Stimulated activated CD4-positive, alpha-beta T cell treated with anti-CD3 and anti-CD28 coated beads, Interleukin-4, amount 100 ng/mL, for 1 hour (primary cell): ENCODE measurements around the gene FLT4.
"Not testable (repeated sequence)": the region's sequence is repeated elsewhere in the genome, so short reads cannot be mapped to it uniquely, and the experiment has no call there.

ENCODE experiments used
- DNase-seq: peaks from one replicate; pipeline ENCODE4 v3.0.0-alpha.2; 2020

The FLT4 gene

DNA sequence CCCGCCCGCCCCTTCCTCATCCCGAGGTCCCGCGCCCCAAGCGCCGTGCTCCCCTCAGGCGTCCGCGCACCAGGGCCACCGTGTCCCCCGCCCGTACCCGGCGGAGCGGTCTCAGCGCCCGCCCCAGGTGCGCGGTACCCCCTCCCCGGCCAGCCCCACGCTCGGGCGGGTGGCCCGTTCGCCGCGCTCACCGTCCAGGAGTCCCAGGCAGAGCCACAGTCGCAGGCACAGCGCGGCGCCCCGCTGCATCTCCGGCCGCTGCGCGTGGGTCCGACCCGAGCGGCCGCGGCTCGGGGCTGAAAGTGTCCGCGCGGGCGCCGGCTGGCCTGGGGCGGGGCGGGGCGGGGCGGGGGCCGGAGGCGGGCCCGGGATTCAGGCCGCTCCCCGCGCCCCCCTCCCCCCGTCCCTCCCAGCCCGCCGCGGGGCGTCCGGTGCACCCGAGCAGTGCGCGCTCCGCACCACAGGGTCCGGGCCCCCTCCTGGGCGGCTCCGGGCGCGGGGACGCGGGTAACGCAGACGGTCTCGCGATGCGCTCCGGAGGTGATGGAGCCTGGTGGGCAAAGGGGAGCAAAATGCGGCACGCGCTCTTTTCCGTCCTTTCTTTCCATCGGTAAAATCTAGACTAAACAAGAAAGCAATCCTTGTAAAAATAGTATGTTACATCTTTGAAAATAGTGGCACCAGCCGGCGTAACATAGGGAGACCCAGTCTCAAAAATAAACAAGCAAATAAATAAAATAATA lies at the start of gene FLT4:
FLT4 (minus strand) TSS at position 304 of the 743 bp plus-strand sequence; CDS start at position 249, 55 bp downstream.
- DNase-seq = no peak

DNA sequence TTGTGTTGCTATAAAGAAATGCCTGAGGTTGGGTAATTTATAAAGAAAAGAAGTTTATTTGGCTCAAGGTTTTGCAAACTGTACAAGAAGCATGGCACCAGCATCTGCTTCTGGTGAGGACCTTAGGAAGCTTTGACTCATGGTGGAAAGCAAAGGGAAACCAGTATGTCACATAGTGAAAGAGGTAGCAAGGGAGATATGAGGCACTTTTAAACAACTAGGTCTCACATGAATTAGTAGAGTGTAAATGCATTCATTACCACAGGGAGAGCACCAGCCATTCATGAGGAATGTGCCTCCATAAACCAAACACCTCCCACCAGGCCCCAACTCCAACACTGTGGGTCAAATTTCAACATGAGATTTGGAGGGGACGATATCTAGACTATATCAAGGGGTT lies 49.6 kb upstream of the FLT4 start:
- no peak for DNase-seq

DNA sequence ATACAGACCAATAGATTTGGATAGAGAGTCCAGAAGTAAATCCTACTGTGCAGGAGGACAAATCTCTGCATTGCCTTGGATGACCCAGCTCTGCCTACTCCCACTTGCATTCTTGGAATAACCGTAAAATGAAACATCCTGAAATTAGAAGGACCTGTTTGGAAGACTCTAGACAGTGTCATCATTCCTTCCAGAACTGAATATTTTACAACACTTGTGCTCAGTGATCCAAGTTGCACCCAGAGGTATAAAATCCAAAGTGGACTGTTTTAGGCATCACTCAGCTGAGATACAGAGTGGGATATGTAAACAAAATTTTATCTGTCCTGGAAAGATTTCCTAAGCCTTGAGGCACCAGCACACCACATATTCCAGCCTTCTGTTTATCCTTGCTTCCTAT lies 46.7 kb upstream of the FLT4 start:
- DNase-seq = no peak

DNA sequence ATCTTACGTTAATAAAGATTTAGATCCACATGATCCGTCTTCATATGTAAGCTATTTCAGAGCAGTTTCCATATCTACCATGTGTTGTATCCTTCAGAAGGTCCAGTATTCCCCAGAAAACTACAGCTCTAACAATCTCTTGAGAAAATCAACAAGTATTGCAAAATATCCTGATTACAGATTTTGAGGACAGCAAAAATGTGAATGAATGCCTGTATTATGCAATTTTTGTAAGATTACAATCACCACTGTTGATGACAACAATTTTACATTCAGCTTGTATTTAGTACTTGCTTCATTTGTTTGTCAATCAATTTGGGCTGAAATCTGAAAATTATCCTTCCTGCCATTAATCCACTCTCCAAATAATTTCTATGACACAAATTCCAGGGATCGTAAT lies 43.0 kb upstream of the FLT4 start:
- DNase-seq = no peak

DNA sequence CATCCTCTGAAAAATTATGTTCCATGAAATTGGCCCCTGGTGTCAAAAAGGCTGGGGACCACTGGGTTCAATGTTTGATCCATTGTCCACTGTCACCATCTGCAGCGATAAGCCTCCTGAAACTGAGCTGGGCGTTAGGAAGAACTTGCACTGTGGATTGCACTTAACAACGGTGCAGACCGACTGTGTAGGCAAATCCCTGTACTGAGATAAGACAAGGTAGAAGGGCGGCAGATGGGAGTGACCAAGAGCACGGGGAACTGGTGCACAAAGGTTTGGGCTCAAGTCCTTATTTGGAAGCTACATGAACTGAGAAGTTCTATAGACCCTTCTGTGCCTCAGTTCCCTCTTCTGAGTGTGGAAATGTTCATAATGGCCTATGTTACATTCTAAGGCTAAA lies 41.6 kb upstream of the FLT4 start:
- DNase-seq = no peak

DNA sequence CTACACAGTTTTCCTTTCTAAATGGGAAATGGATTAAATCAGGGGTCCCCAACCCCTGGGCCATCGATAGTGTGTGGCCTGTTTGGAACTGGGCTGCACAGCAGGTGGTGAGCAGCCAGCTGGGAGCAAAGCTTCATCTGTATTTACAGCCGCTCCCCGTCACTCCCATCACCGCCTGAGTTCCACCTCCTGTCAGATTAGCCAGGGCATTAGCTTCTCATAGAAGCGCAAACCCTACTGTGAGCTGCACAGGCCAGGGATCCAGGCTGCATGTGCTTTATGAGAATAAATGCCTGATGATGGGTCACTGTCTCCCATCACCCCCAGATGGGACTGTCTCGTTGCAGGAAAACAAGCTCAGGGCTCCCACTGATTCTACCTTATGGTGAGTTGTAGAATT lies 41.2 kb upstream of the FLT4 start:
- DNase-seq = no peak

DNA sequence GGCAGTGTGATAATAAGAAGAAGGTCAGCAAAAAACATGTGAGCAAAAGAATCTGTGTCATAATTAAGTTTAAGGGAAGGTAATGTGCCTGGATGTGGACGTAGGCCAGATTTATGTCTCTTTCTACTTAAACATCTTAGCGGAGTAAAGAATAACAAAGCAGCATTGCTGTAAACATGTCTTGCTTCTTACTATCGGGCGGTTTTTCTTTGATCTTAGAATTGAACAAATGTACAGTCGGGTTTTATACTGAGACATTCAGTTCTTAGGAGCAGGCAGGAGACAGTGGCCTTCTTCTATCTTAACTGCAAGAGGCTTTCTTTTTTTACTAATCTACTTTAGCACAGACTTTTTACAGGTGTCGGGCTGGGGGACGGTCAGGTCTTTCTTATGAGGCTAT lies 40.4 kb upstream of the FLT4 start:
- DNase-seq = no peak

DNA sequence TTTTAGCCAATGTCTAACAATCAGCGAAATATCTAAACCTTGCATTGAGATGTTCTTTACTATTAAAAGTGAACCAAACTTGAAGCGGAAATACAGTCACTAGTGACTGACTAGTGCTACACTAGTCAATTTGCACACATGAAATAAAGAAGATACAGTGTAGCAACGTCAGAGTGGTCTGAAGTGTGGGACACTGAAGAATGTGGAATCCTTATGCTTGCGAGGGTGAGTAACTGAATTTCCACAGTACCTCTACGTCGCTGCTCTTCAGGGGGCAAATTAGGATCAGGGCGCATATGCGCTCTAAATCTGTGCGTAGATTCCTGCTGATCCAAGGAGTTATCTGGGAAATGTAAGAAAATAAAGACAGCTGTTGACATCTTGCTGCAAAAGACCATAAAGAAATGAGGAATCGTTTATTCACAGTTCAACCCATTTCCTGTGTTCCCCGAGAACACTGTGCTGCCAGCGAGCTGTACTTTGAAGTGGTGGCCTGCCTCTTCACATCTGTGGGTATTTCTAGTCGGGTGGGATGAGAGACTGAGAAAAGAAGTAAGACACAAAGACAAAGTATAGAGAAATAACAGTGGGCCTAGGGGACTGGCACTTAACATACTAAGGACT lies 39.8 kb upstream of the FLT4 start:
- peak; percentile 22 for DNase-seq

DNA sequence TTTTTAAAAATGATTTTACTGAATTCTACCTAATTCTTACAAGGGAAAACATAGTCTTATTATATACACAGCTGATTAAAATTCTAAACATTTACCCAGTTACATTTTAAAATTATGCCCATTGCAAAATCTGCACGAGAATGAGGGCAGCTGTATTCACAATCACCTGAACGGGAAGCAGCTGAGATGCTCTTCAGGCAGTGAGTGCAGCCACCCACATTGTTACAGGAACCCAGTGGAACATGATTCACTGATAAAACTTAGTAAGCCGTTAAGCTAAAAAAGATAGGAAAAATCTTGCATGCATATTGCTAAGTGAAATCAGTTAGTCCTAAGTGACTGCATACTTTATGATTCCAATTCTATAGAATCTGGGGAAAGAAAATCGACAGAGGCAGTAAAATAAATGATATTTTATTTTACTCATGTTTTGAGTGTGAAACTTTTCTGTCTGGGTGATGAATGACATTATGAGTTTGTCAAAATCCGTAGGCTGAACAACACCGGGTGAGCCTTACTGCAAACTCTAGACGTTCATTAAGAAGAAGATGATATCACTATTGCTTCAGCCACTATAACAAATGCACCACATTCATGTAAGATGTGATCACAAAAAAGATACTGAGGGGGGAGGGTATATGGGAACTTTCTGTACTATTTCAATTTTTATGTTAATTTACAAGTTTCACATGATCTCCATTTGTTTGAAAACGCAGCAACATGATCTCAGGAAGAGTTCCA lies 39.1 kb upstream of the FLT4 start:
- no peak for DNase-seq

DNA sequence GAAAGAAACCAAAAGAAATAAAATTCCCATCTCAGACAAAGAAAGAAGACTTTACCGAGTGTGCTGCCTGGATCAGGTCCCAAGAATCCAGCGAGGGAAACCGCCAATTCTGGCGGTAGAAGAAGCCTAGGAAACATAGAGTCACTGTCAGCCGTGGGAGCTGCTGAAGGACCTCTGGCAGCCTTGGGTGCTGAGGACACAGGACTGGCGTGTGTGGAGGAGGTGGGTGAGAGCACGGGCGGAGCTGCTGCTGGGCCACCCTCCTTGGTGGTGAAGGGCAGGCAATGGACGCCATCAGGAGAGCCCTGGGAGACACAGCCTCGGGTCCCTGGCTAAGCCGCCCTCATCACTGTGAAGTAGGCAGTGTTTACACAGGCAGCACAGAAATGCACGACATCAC lies 37.4 kb upstream of the FLT4 start:
- not testable (repeated sequence) for DNase-seq

DNA sequence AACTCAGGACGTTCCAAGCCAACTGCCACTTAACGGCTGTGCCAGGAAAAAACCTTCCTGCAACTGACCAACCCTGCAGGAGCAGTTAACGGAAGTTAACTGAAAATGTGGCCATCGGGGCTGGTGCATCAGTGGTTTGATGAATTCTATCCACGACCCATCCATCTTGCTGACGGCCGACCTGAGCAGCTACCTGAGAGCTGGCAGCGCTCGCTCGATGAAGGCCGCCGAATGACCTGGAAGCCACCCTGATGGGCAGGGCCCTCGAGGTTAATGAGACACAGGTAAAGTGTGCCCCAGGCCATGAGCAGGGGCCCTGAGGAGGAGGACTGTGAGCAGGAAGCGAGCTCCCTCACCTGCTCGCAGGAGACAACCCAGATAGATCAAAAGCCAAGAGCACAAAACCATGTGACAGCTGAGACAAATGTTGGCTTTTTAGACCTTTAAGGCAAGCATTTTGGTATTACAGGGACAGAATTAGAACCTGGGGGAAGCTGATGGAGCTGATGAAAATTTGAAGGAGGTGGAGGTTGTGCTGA lies 35.3 kb upstream of the FLT4 start:
- no peak for DNase-seq

DNA sequence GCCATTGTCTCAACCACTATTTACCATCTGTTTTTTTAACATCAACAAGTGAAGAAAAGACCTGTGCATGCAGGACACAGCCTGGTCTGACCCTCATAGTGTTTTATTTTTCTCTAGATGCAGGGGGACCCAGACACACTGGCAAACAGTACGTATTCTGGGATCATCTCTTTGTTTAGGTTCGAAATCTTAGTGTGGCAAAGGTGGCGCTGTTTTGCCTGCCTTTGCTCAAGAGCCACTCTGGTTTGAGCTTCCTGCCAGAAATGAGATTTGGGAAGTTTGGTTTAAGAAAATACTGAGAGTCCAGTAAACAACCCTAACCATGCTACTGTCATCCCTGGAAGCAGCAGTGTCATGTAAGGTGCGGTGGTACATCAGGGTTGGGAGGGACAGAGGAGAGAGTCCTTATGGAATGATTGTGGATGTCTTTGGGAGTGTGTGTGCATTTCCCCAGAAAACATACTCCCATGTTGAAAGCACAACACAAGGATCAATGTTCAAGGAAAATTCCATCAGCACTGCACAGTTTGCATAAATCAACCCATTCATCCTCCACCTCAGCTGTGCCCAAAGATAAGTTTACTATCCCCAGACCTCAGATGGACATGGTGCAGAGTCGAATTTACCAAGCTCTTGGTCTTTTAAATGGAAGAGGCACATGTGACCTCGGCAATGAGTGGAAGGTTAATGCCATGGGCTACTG lies 34.0 kb upstream of the FLT4 start:
- DNase-seq = no peak

DNA sequence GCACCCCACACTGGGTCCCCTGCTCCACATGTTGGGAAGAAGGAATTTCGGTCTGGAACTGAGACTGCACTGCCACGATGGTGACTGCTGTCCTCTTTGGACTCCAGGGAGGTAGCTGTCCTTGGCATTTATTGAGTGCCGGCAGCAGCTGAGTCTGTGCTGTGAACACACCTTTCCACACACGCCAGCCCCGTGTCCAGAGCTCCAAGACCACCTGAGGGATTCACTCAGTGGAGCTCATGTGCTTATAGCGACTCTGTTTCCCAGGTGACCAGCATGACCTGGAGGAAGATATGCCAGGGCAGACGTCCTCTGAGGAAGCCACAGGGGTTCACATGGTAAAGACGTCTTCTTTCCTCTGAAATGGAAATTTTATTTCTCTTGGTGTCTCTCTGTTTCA lies 33.2 kb upstream of the FLT4 start:
- DNase-seq = no peak

DNA sequence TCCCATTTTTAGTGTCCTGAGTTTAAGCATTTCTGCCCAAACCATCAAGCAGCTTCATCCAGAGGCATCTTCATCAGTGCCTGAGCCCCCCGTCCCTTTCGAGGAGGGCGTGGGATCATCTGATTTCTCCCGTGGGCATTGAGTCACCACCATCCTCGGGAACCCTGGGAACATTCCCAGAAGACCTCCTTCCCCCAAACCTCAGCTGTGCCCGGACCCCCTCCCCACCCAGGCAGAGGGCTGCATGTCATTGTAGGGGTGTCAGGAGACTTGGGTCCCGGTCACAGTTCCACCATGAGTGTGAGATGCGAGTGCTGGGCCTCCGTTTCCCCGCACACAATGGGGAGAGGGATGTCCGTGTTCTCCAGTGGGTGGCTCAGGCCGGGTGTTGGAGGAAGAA lies 32.6 kb upstream of the FLT4 start:
- not testable (repeated sequence) for DNase-seq

DNA sequence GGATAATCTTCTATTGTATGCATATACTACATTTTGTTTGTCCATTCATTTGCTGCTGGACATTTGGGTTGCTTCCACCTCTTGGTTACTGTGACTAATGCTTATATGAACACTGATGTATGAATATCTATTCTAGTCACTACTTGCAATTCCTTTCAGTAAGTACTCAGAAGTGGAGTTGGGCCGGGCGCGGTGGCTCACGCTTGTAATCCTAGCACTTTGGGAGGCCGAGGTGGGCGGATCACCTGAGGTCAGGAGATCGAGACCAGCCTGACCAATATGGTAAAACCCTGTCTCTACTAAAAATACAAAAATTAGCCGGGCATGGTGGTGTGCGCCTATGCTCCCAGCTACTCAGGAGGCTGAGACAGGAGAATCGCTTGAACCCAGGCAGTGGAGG lies 28.9 kb upstream of the FLT4 start:
- DNase-seq = not testable (repeated sequence)

DNA sequence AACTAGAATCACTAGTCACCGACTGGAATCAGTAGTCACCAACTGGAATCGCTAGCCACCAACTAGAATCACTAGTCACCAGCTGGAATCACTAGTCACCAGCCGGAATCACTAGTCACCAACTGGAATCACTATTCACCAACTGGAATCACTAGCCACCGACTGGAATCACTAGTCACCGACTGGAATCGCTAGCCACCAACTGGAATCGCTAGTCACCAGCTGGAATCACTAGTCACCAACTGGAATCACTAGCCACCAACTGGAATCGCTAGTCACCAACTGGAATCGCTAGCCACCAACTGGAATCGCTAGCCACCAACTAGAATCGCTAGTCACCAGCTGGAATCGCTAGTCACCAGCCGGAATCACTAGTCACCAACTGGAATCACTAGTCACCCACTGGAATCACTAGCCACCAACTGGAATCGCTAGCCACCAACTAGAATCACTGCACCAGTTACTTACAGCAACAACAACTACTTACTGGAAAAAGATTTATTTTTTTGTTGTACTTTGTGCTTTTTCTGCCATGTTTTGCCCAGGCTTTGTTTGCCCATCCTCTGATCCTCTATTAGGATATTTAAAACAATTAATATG lies 25.7 kb upstream of the FLT4 start:
- no peak for DNase-seq

DNA sequence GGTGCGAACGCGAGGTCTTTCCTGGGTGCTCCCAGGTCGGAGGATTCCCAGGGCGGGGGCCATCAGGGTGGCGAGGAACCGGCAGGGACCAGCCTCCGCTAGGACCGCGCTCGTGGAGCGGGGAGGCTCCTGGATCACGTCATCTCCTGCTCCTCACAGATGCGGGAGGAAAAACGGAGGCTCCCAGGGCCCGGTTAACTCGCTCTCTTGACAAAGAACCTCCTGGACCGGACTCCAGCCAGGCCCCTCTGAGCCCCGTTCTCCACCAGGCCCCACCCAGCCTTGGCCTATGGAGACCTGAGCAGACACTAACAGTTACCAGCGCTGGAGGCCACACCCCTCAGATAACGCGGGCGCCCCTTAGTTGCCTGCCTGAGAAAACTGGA lies 24.7 kb upstream of the FLT4 start:
- not testable (repeated sequence) for DNase-seq

DNA sequence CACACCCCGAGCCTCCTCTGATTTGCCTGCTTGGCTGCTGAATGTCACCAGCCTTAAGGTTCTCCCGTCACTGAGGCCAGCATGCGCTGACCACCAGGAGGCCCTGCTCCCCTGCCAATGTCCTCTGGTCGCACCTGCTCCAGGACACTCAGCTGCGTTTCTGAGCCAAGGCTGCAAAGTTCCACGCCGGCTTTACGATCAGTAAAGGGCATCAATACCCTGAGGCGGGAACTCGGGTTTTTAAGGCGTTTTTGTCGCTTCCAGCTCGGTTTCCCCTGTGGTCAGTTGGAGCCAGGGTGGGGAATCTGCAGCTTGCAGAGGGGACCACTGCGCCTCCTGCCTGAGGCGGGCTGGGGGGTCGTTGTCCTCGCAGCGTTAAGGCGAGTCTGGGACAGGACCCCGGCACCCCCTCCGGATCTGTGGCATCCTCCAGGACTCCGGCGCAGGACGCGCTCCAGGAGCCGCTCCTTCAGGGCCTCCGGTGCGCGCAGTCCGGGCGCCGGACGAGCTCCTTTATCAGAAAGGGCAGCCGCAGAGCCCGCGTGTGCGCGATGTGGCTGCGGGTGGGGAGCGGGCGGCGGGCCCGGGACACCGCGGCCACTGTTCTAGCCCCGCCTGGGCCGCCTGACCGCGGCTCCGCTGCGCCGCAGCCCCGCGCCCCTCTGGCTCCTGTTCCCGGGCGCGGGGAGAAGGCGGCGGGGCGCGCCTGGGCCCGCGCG lies 24.1 kb upstream of the FLT4 start:
- no peak for DNase-seq

DNA sequence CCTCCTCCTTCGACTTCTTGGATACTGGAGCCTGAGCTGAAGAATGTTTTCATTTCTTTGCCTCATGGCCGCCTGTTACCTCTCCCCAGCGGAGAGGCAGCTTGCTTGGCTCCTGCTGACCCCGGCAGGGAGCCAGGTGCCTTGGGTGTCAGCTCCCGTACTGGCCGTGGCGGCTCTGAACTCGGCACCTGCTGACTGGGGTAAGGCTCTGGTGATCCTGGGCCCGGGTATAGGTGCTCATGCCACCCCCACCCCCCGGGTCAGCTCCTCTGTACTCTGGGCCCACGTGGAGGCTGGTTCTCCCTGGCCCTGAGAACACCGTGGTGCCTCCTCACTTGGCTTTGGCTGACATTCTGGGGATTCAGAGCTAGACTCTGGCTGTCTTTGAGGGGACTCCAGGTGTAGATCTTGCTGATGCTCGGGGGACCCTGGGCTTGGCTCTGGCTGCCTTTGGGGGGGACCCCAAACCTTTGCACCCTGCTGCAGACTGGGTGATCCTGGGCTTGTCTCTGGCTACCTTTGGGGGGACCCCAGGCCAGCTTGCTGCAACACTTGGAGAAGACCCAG lies 22.6 kb upstream of the FLT4 start:
- DNase-seq = not testable (repeated sequence)

DNA sequence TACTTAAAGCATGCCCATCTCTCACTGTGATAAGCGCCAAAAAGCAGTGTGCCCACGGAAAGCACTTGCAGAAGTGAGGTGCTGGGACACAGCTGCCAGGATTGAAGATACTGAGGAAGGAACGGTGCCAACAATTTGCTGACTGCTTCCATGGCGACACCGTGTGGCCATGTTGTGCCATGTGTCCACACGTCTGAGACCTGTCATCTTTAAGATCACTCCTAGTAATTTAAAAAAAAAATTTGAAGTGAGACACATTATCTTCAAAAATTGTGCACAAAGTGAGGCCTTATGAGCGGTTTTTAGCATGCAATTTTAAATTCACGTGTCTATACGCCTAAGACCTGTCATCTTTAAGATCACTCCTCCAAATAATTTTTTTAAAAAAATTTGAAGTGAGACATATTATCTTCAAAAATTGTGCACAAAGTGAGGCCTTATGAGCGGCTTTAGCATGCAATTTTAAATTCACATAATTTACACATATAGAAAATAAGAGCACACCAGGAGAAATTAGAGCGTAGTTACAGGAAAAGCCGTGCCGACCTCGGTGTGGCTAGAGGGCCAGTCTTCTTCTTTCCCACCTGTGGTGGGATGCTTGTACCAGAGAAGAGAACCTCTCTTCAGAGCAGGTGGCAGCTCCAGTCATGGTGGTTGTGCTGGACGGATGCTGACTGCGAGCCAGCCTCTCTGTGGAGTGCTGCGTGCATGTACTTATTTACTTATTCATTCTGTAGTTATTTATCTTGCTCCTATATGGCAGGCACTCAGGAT lies 21.4 kb upstream of the FLT4 start:
- peak; percentile 60 for DNase-seq

DNA sequence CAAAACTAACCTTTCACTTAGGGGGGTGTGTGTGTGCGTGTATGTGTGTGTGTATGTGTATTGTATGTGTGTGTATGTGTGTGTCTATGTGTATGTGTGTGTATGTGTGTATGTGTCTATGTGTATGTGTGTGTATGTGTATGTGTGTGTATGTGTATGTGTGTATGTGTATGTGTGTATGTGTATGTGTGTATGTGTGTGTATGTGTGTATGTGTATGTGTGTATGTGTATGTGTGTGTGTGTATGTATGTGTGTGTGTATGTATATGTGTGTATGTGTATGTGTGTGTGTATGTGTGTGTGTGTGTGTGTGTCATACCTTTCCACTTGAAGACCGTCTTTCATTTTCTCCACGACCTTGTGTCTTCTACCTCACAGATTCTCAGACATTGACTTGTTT lies 20.8 kb upstream of the FLT4 start:
- no peak for DNase-seq
